Activated effector memory CD4-positive, alpha-beta T cell treated with Interleukin-2 at 50 U/mL for 16 hours (primary cell): ENCODE results near the gene RTBDN.

ENCODE experiments used
- DNase-seq: peaks from one replicate; pipeline ENCODE4 v3.0.0-alpha.2; 2020

The RTBDN gene

DNA sequence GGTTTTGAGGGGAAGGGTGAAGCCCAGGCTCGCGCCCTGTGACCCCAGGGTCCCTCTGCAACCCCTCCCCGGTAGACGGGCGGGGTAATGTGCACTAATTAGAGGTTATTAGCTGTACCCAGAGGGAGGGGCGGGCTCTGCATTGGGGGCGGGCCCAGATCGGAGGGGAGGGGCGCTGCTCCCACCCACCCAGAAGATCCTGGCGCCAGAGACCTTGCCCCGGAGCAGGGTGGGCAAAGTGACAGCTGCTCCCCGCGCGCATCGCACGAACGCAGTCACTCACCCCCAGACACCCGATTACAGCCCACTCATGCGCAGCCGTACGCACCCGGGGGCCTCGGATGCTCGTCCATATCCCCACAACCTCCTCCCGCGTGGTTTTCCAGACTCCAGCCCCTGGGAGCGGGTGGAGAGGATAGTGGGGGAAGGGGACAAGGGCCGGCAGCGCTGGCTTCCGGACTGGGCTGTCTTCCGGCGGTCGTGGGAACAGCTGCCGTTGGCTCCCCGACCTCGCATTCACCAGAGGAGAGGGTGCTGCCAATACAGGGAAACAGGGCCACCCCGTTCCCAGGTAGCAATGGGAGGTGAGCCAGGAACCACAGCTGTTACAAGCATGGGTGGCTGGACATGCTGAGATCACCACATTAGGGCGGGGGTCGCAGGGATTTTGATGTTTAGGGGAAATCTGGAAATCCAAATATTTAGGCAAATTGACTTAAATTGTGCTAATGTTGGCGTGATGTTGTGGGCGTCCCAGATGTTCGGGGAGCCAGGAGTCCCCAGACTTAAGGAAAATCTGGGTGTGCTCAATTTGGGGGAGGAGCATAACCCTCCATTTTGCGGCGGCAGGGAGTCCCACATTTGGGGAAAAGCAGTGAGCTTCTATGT is 56.1 kb downstream of the RTBDN start:
- DNase-seq: peak; percentile 25

DNA sequence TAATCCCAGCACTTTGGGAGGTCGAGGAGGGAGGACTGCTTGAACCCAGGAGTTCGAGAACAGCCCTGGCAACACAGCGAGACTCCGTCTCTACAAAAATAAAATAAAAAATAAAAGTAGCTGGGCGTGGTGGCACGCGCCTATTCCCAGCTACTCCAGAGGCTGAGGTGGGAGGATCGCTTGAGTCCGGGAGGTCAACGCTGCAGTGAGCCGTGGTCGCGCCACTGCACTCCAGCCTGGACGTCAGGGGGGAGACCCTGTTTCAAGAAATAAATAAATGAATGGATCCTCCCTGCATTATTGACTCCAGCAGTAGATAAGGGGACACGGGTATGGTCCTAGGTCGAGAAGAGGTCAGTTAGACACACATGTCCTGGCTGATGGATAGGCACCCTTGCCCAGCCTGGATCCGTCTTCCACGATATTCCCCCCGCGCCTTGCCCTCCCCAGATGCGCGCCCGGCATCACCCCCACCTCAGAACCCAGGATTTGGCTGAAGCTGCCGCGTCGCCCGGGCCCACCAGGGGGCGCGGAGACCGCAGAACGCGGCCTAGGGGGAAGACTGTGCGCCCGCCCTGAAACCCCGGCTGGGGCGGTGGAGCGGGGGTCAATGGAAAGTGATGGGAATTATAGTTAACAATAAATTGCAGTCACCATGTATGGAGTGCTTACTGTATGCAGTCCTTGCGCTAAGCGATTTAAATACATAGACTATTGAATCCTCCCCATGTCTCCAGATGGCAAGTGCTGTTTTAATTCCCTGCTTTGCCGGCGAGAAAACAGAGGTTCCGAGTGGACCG is 57.0 kb downstream of the RTBDN start:
- peak; percentile 71 for DNase-seq
